MCF 10A (cell line): ENCODE measurements around the gene CAMK2A. TPM values are rescaled to one million over a fixed set of nuclear protein-coding genes. Genes with fewer than 3 reads are reported as not detected.

Source experiments
- BruUV-seq: library from RNA; stranded (reverse); fragments of 400-500 nt; replicated peaks from 2 replicates; lab custom pipeline; 2021; lab: Mats Ljungman, UMichigan
- CTCF ChIA-PET: fragments of 300-600 bp; sonication (Branson Sonifier 250); formaldehyde crosslinking; extraction: SDS; loops from one replicate; lab custom pipeline; 2021; ENCODE audit warnings: antibody characterized with exemption, inconsistent platforms; lab: Yijun Ruan, JAX
- POLR2A ChIA-PET: fragments of 300-600, 350-650 bp; sonication (Branson Sonifier 250); formaldehyde crosslinking; extraction: SDS; loops from one replicate; lab custom pipeline; 2020; ENCODE audit warnings: antibody characterized with exemption, inconsistent platforms; lab: Yijun Ruan, JAX
- DNase-seq: peaks from one replicate; pipeline ENCODE4 v3.0.0-alpha.2; 2018; ENCODE audit not compliant: unreplicated experiment
- H3K27ac Mint-ChIP-seq: one replicate; pipeline ENCODE4 v1.8.0; 2022; ENCODE audit warnings: mild to moderate bottlenecking, low read depth, mixed read lengths; ENCODE audit not compliant: unreplicated experiment
- H3K27me3 Mint-ChIP-seq: one replicate; pipeline ENCODE4 v1.8.0; 2022; ENCODE audit warnings: mixed read lengths; ENCODE audit not compliant: insufficient read depth, unreplicated experiment
- H3K36me3 Mint-ChIP-seq: one replicate; pipeline ENCODE4 v1.8.0; 2022; ENCODE audit warnings: mild to moderate bottlenecking, moderate library complexity, mixed read lengths; ENCODE audit not compliant: insufficient read depth, unreplicated experiment
- H3K4me1 Mint-ChIP-seq: one replicate; pipeline ENCODE4 v1.8.0; 2022; ENCODE audit warnings: mixed read lengths; ENCODE audit not compliant: insufficient read depth, unreplicated experiment
- H3K4me3 Mint-ChIP-seq: one replicate; pipeline ENCODE4 v1.8.0; 2022; ENCODE audit warnings: mild to moderate bottlenecking, moderate library complexity, mixed read lengths; ENCODE audit not compliant: unreplicated experiment
- H3K9me3 Mint-ChIP-seq: one replicate; pipeline ENCODE4 v1.8.0; 2022; ENCODE audit warnings: mixed read lengths; ENCODE audit not compliant: unreplicated experiment
- CTCF ChIP-seq: fragments of 200-600 bp; IDR thresholded peaks from one replicate; pipeline ENCODE4 v1.8.0; 2022; ENCODE audit warnings: antibody characterized with exemption, mild to moderate bottlenecking; ENCODE audit not compliant: unreplicated experiment
- intact Hi-C: fragments of 100-400 bp; cut with micrococcal nuclease; formaldehyde crosslinking; loops from 2 replicates; pipeline ENCODE4 v1.14.1; 2022
- total RNA-seq: library from RNA; stranded (reverse); gene quantifications from 2 replicates; pipeline ENCODE4 v1.2.3, GENCODE V29; 2022

CAMK2A gene
- total RNA-seq, 1 experiment from 2014 or later, result not detected

DNA sequence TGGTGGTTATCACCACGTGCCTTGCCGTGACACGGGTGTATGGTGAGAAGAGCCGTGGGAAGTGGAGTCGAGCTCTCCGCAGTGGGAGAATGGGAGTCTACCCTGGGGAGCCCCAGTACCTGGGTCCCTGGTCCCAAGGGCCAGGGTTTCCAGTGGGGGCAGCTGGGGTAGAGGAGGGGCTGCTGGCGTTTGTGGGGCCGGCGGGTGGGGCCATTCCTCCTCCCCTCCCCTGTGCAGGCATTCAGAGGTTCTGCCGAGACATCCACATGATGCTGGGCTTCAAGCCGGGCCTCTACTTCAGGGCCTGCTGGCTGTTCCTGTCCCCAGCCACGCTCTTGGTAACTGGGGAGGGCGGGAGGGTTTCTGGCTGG, 85.0 kb downstream of the CAMK2A start:
- BruUV-seq, result no TSS peak
- DNase-seq, result no peak
- ChIA-PET CTCF (interaction anchor here (0.9 kb wide), 1 partner anchor 38 kb away, joined by 6 read pairs; no protein-coding TSS in a partner anchor), POLR2A (interaction anchor here (0.7 kb wide), 1 partner anchor 9 kb away, joined by 3 read pairs; no protein-coding TSS in a partner anchor)
- Mint-ChIP-seq H3K27ac (no peak overlapping the region), H3K4me1 (peaks cover 13% of the 10 kb centered on the region), H3K36me3 (no peaks in the 10 kb centered on the region), H3K27me3 (peaks cover 26% of the 10 kb centered on the region), H3K9me3 (no peaks in the 10 kb centered on the region), H3K4me3 (no peak overlapping the region)
- TF ChIP-seq CTCF, result no peak
- intact Hi-C loops, result no loop called here

DNA sequence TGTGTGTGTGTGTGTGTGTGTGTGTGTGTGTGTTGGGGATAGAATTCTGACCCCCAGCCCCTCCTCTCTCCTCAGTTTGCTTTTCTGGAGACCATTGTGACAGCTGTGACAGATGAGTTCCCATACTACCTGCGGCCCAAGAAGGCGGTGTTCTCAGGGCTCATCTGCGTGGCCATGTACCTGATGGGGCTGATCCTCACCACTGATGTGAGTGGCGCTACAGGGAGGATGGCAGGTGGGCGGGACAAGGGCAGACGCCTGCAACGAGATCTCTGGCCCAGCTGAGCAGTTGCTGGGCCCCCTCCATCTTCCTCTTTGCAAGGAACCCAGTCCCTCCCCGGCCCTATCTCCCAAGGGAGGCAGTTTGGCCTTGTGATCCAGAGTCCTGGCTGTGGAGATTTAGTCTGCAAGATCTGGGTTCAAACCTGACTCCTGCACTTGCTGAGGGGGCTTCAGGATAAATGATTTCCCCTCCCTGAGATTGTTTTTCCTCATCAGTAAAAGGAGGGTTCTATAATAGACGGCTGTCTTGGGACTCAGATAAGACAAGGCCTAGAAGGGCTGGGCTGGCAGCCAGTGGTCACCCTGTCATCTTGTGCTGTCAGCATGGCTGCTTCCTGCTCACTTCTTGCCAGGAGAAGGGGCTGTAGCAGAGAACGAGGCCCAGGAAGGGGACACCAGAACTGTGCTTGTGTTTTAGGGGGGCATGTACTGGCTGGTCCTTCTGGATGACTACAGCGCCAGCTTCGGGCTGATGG, 85.6 kb downstream of the CAMK2A start:
- intact Hi-C loops, result no loop called here
- H3K27ac Mint-ChIP-seq, result no peak overlapping the region
- ChIA-PET POLR2A (no interaction called here), CTCF (no interaction called here)
- DNase-seq, result no peak
- no peaks in the 10 kb centered on the region for H3K9me3 Mint-ChIP-seq
- peaks cover 31% of the 10 kb centered on the region for H3K27me3 Mint-ChIP-seq
- BruUV-seq, result no TSS peak
- no peak for TF ChIP-seq CTCF
- H3K4me1 Mint-ChIP-seq, result peaks cover 11% of the 10 kb centered on the region
- H3K4me3 Mint-ChIP-seq, result no peak overlapping the region
- H3K36me3 Mint-ChIP-seq, result no peaks in the 10 kb centered on the region

DNA sequence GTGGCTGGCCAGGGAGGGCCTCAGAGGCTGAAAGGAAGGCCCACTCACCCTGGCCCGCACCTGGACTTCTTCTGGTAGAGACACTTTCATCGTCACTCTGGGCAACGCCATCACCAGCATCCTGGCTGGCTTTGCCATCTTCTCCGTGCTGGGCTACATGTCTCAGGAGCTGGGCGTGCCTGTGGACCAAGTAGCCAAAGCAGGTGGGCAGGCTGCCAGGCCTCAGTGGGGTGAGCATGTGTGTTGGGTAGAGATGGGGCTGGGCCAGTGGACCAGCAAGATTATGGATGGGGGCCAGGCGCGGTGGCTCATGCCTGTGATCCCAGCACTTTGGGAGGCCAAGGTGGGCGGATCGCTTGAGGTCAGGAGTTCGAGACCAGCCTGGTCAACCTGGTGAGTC, 87.1 kb downstream of the CAMK2A start:
- ChIA-PET CTCF (no interaction called here), POLR2A (no interaction called here)
- no TSS peak for BruUV-seq
- TF ChIP-seq CTCF, result no peak
- intact Hi-C loops, result no loop called here
- no peak for DNase-seq
- H3K4me3 Mint-ChIP-seq, result no peak overlapping the region
- no peak overlapping the region for H3K27ac Mint-ChIP-seq
- no peaks in the 10 kb centered on the region for H3K9me3 Mint-ChIP-seq
- H3K4me1 Mint-ChIP-seq, result no peaks in the 10 kb centered on the region
- no peaks in the 10 kb centered on the region for H3K36me3 Mint-ChIP-seq
- peaks cover 46% of the 10 kb centered on the region for H3K27me3 Mint-ChIP-seq

DNA sequence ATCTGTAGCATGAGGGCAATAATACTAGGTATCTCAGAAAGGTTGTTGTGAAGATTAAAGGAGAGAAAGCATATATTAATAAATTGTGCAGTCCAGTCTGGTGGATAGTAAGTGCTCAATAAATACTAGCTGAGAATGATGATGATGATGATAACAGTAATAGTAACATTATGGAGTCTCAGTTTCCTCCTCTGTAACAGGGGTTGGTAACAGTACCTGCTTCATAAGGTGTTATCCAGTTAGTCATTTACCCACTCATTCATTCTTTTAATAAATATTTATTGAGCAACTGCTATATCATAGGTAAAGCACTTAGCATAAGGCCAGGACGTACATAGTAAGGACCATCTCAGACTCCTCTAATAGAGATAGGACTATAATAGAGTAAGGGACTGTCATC, 92.1 kb downstream of the CAMK2A start:
- BruUV-seq, result no TSS peak
- no peak for TF ChIP-seq CTCF
- intact Hi-C loops, result no loop called here
- POLR2A ChIA-PET, result interaction anchor here (0.7 kb wide), 1 partner anchor 75 kb away, joined by 3 read pairs; no protein-coding TSS in a partner anchor
- CTCF ChIA-PET, result interaction anchor here (1.2 kb wide), 1 partner anchor 67 kb away, joined by 3 read pairs; no protein-coding TSS in a partner anchor
- Mint-ChIP-seq H3K4me3 (no peak overlapping the region), H3K4me1 (no peaks in the 10 kb centered on the region), H3K27ac (no peak overlapping the region), H3K27me3 (peaks cover 54% of the 10 kb centered on the region), H3K9me3 (no peaks in the 10 kb centered on the region), H3K36me3 (peaks cover 4% of the 10 kb centered on the region)
- DNase-seq, result no peak
